Sigmoid colon (tissue), 7 donors: Measurements from ENCODE around the gene RBKS. TPM values are rescaled to one million over a fixed set of nuclear protein-coding genes. Genes with fewer than 3 reads are reported as not detected.
"Not testable (repeated sequence)": the region's sequence is repeated elsewhere in the genome, so short reads cannot be mapped to it uniquely, and the experiment has no call there.

ENCODE experiments used
- DNase-seq: peaks from one replicate; pipeline ENCODE4 v3.0.0-alpha.2; 2019
- H3K27ac ChIP-seq, 4 donors: fragments of 200-600 bp; sonication (generic); one replicate each; pipeline ENCODE4 v1.5.1; 2016 to 2019; ENCODE audit warnings: mild to moderate bottlenecking in 1 of 4
- H3K27me3 ChIP-seq, 3 donors: fragments of 200-600 bp; sonication (generic); one replicate each; pipeline ENCODE4 v1.5.1; 2019; ENCODE audit warnings: mild to moderate bottlenecking in 1 of 3
- H3K36me3 ChIP-seq, 4 donors: fragments of 200-600 bp; sonication (generic); one replicate each; pipeline ENCODE4 v1.5.1; 2016 to 2019
- H3K4me1 ChIP-seq, 4 donors: fragments of 200-600 bp; sonication (generic); one replicate each; pipeline ENCODE4 v1.5.1; 2017 to 2019
- H3K4me3 ChIP-seq, 4 donors: fragments of 200-600 bp; sonication (generic); one replicate each; pipeline ENCODE4 v1.5.1; 2017 to 2019; ENCODE audit warnings: mild to moderate bottlenecking in 2 of 4, moderate library complexity in 1 of 4
- H3K9me3 ChIP-seq, 4 donors: fragments of 200-600 bp in 3 of 4; sonication (generic) in 3 of 4; one replicate each; pipeline versions ENCODE4 v1.5.1 to v1.6.1; 2013 to 2019
- CTCF ChIP-seq, 4 experiments: fragments of 450-650 bp in 3 of 4; fragments of 200-600 bp in 1 of 4; IDR thresholded peaks; one replicate each; pipeline ENCODE4 v1.5.1; 2016 to 2019; ENCODE audit warnings: antibody characterized with exemption in 4 of 4, mild to moderate bottlenecking in 3 of 4, moderate library complexity in 2 of 4
- EP300 ChIP-seq, 4 donors: sonication (generic); formaldehyde crosslinking; IDR thresholded peaks; one replicate each; pipeline ENCODE4 v1.6.1; 2017; ENCODE audit warnings: antibody characterized with exemption in 4 of 4
- POLR2A ChIP-seq, 2 donors: fragments of 450-650 bp; IDR thresholded peaks; one replicate each; pipeline ENCODE4 v1.6.1; 2016; ENCODE audit warnings: antibody characterized with exemption in 2 of 2, mild to moderate bottlenecking in 2 of 2, moderate library complexity in 2 of 2
- POLR2AphosphoS5 ChIP-seq, 4 donors: sonication (generic); formaldehyde crosslinking; IDR thresholded peaks; one replicate each; pipeline ENCODE4 v1.6.1; 2017; ENCODE audit warnings: antibody characterized with exemption in 4 of 4
- WGBS, 2 donors: extraction: QIAGEN DNeasy Blood & Tissue Kit; methylation state at CpG; one replicate each; pipeline ENCODE4 v1.1.7; 2013; 5-methylcytosine and 5-hydroxymethylcytosine counted together
- intact Hi-C: fragments of 100-400 bp; cut with DNase I; formaldehyde crosslinking; loops from one replicate; pipeline ENCODE4 v1.15.1; 2023
- polyA plus RNA-seq, 3 donors: library from polyadenylated mRNA; stranded (reverse); fragments of 200-250 nt; gene quantifications; one replicate each; pipeline ENCODE4 v1.2.3, GENCODE V29; 2013
- total RNA-seq, 4 donors: library from RNA; depleted of rRNA; stranded (reverse); fragments of >200 nt; gene quantifications; one replicate each; pipeline ENCODE4 v1.1.0, GENCODE V29; 2016
- donor health status: healthy with polysubstance abuse.
- donor health status: Bipolar disorder and iron deficiency.
- donor health status: healthy.

The RBKS gene
- total and polyA plus RNA-seq, 7 donors: 0.55 to 28.0 (median 3.1) TPM

GRCh38 chr2:27887111-27887510, 3.1 kb downstream of the RBKS start:
- Histone ChIP-seq H3K4me1 (peaks cover 0 to 26% (median 19%) of the 10 kb centered on the region in 4 donors), H3K27me3 (no peaks in the 10 kb centered on the region), H3K27ac (peak overlapping the region in 3 of 4 donors; percentile 52 to 97 (median 93)), H3K4me3 (no peak overlapping the region), H3K36me3 (no peaks in the 10 kb centered on the region), H3K9me3 (no peaks in the 10 kb centered on the region)
- intact Hi-C loops: no loop called here
- WGBS, 2 donors: 59 to 61% methylated on average over 2 of the region's 2 CpGs
- DNase-seq: no peak
- no peak for TF ChIP-seq EP300 (IDR thresholded peaks at IDR 0.05)

GRCh38 chr2:27886322-27886721, 3.9 kb downstream of the RBKS start:
- 29 to 76% methylated on average over 6 of the region's 6 CpGs for WGBS, 2 donors
- no peaks in the 10 kb centered on the region for H3K27me3 ChIP-seq
- H3K9me3 ChIP-seq: no peaks in the 10 kb centered on the region
- no peak for DNase-seq
- TF ChIP-seq CTCF (IDR thresholded peaks at IDR 0.05): no peak
- TF ChIP-seq POLR2AphosphoS5 (IDR thresholded peaks at IDR 0.05): no peak
- no peak for TF ChIP-seq EP300 (IDR thresholded peaks at IDR 0.05)
- no peak for TF ChIP-seq POLR2A (IDR thresholded peaks at IDR 0.05)
- intact Hi-C loops: no loop called here
- H3K4me3 ChIP-seq: no peak overlapping the region
- H3K27ac ChIP-seq: peak overlapping the region in 2 of 4 donors; percentile 52 to 97
- peaks cover 0 to 18% (median 15%) of the 10 kb centered on the region in 4 donors for H3K4me1 ChIP-seq
- no peaks in the 10 kb centered on the region for H3K36me3 ChIP-seq

DNA sequence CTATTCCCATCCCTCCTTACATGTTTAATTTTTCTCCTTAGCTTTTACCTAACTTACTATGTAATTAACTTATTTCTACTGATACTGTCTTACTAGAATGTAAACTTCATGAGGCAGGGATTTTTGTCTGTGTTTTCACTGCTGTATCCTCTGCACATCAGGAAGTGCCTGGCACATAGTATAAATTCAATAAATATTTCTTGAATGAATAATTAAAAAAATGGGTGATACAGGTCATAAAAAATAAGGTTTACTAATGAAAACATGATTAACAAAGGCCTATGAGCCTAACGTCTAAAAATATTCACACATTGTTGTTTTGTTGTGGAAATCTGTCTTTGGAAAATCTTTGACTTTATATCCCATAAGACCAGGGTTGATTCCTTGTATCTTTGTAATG, 4.5 kb downstream of the RBKS start:
- H3K27ac ChIP-seq: peak overlapping the region in 2 of 4 donors; percentile 52 to 97

DNA sequence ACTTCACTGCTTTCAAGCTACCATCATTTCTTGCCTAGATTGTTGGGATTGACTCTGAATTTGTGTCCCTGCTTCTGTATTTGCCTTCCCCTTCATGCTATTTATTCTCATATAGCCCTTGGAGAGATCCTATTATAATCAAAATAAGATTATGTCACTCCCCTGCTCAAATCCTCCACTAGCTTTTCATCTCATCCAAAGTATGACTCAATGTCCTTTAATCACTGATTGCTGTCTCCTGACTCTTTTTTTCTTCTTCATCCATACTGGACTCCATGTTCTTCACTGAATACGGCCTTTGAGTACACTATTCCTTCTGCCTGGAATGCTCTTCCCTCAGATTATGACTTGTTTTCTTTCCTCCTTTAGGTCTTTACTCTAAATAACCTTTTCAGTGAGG, 5.0 kb downstream of the RBKS start:
- 83 to 84% methylated on average over 1 of the region's 1 CpG for WGBS, 2 donors
- H3K4me1 ChIP-seq: peaks cover 0 to 16% (median 14%) of the 10 kb centered on the region in 4 donors
- no peak for TF ChIP-seq POLR2AphosphoS5 (IDR thresholded peaks at IDR 0.05)
- no peak for TF ChIP-seq CTCF (IDR thresholded peaks at IDR 0.05)
- TF ChIP-seq EP300 (IDR thresholded peaks at IDR 0.05): no peak
- no peaks in the 10 kb centered on the region for H3K27me3 ChIP-seq
- no peak for DNase-seq
- H3K27ac ChIP-seq: peak overlapping the region in 2 of 4 donors; percentile 52 to 97
- intact Hi-C loops: no loop called here
- H3K9me3 ChIP-seq: no peaks in the 10 kb centered on the region
- H3K36me3 ChIP-seq: no peaks in the 10 kb centered on the region
- H3K4me3 ChIP-seq: no peak overlapping the region

More for the DNA sequence above, 4.5 kb downstream of the RBKS start:
- Histone ChIP-seq H3K4me3 (no peak overlapping the region), H3K4me1 (peaks cover 0 to 16% (median 14%) of the 10 kb centered on the region in 4 donors), H3K27me3 (no peaks in the 10 kb centered on the region), H3K36me3 (no peaks in the 10 kb centered on the region), H3K9me3 (no peaks in the 10 kb centered on the region)
- DNase-seq: no peak
- no peak for TF ChIP-seq EP300 (IDR thresholded peaks at IDR 0.05)
- TF ChIP-seq POLR2A (IDR thresholded peaks at IDR 0.05): no peak
- TF ChIP-seq CTCF (IDR thresholded peaks at IDR 0.05): no peak
- TF ChIP-seq POLR2AphosphoS5 (IDR thresholded peaks at IDR 0.05): no peak
- 49 to 81% methylated on average over 1 of the region's 1 CpG for WGBS, 2 donors
- intact Hi-C loops: no loop called here

DNA sequence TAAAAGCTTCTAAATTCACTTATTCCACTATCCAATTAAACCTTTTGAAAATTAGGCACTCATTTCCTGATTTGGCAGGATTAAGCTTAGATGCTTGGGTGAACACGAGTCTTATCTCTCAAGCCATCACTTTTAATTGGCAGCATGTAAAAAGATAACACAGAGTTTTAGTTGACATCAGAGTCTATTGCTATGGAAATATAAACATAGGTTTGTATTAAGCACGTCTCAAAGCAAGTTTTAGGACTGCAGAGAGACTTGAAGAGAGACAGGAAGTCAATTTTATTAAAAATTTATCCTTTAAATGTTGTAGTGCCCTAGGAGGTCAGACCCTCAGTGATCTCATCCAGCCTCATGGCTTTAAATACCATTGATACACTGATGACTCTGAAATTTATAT, 5.6 kb downstream of the RBKS start:
- intact Hi-C loops: no loop called here
- TF ChIP-seq CTCF (IDR thresholded peaks at IDR 0.05) (no peak), EP300 (IDR thresholded peaks at IDR 0.05) (no peak), POLR2AphosphoS5 (IDR thresholded peaks at IDR 0.05) (no peak), POLR2A (IDR thresholded peaks at IDR 0.05) (no peak)
- no peak overlapping the region for H3K4me3 ChIP-seq
- no peaks in the 10 kb centered on the region for H3K9me3 ChIP-seq
- 2 to 16% methylated on average over 2 of the region's 2 CpGs for WGBS, 2 donors
- DNase-seq: no peak
- peaks cover 0 to 13% (median 11%) of the 10 kb centered on the region in 4 donors for H3K4me1 ChIP-seq
- H3K27me3 ChIP-seq: no peaks in the 10 kb centered on the region
- no peak overlapping the region for H3K27ac ChIP-seq
- no peaks in the 10 kb centered on the region for H3K36me3 ChIP-seq

DNA sequence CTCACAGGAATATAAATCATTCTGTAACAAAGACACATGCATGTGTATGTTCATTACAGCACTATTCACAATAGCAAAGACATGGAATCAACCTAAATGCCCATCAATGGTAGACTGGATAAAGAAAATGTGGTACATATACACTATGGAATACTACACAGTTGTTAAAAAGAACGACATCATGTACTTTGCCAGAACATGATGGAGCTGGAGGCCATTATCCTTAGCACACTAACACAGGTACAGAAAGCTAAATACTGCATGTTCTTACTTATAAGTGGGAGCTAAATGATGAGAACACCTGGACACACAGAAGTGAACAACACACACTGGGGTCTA, 7.6 kb downstream of the RBKS start:
- intact Hi-C loops, H3K4me3 ChIP-seq, H3K9me3 ChIP-seq, H3K4me1 ChIP-seq, H3K27ac ChIP-seq, DNase-seq, H3K27me3 ChIP-seq, H3K36me3 ChIP-seq: not testable (repeated sequence)
- 94% methylated on average over 1 of the region's 1 CpG for WGBS, 2 donors

DNA sequence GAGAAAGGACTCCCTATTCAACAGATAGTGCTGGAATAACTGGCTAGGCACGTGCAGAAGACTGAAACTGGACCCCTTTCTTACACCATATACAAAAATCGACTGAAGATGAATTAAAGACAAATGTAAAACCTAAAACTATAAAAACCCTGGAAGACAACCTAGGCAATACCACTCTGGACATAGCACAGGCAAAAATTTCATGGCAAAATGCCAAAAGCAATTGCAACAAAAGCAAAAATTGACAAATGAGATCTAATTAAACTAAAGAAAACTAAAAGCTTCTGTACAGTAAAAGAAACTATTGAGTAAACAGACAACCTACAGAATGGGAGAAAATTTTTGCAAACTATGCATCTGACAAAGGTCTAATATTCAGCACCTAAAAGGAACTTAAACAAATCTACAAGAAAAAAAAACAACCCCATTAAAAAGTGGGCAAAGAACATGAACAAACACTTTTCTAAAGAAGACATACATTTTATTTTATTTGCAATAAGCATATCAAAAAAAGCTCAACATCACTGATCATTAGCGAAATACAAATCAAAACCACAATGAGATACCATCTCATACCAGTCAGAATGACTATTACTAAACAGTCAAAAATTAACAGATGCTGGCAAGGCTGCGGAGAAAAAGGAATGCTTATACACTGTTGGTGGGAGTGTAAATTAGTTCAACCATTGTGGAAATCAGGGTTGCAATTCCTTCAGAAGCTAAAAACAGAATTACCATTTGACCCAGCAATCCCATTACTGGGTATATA, 8.2 kb downstream of the RBKS start:
- DNase-seq, H3K4me1 ChIP-seq, H3K9me3 ChIP-seq, H3K36me3 ChIP-seq, intact Hi-C loops, H3K27ac ChIP-seq, H3K27me3 ChIP-seq, H3K4me3 ChIP-seq: not testable (repeated sequence)
- WGBS, 2 donors: 89 to 97% methylated on average over 4 of the region's 4 CpGs
